ENCODE data around the gene MYOF.

The MYOF gene

GRCh38 chr10:93478873-93479272 lies 3.3 kb downstream of the MYOF start:
- WGBS (ENCODE audit: extremely low coverage, insufficient coverage, insufficient read length), result no CpG with 5 or more reads among the region's 6 CpGs
- Histone ChIP-seq H3K4me2 (ENCODE audit: low read length) (no peak overlapping the region), H3K4me1 (ENCODE audit: control insufficient read depth in 1 of 2, insufficient read depth in 2 of 2, low read length in 2 of 2) (peaks cover 5 to 6% of the 10 kb centered on the region in 2 experiments), H3K27me3 (ENCODE audit: insufficient read depth, low read length) (no peaks in the 10 kb centered on the region), H4K12ac (ENCODE audit: low read depth, low read length) (no peak overlapping the region), H2AFZ (ENCODE audit: insufficient read depth, low read length, poor library complexity) (no peak overlapping the region), H3K4ac (ENCODE audit: low read depth, low read length) (no peak overlapping the region), H3K9me3 (ENCODE audit: insufficient read depth, low read depth, low read length) (no peaks in the 10 kb centered on the region), H3K18ac (ENCODE audit: low read length) (no peak overlapping the region), H3K23ac (ENCODE audit: low read length) (no peak overlapping the region), H2BK5ac (ENCODE audit: low read depth, low read length, poor library complexity) (no peak overlapping the region), H3K4me3 (ENCODE audit: low read depth, low read length) (no peak overlapping the region), H3K79me1 (ENCODE audit: low read length) (peaks cover 12% of the 10 kb centered on the region), H3K14ac (ENCODE audit: low read length) (no peak overlapping the region), H4K8ac (ENCODE audit: low read depth, low read length) (no peak overlapping the region), H2BK12ac (ENCODE audit: low read length) (no peak overlapping the region), H4K91ac (ENCODE audit: low read depth, low read length) (no peak overlapping the region), H3K79me2 (ENCODE audit: control insufficient read depth, insufficient read depth, low read length, poor library complexity) (peaks cover 10% of the 10 kb centered on the region), H2AK5ac (ENCODE audit: low read length) (no peak overlapping the region), H3K27ac (ENCODE audit: low read depth, low read length) (no peak overlapping the region), H2BK120ac (ENCODE audit: insufficient read depth, low read length, poor library complexity) (no peak overlapping the region), H3K9ac (ENCODE audit: low read length) (no peak overlapping the region), H3K36me3 (ENCODE audit: control insufficient read depth in 1 of 2, insufficient read depth in 2 of 2, low read length in 2 of 2) (peaks cover 0 to 1% of the 10 kb centered on the region in 2 experiments)
- peak in 1 of 2 donors; percentile 33 for DNase-seq

- Histone ChIP-seq H3K4ac (ENCODE audit: low read depth, low read length) (no peak overlapping the region), H3K27me3 (ENCODE audit: insufficient read depth, low read length) (no peaks in the 10 kb centered on the region), H3K23ac (ENCODE audit: low read length) (no peak overlapping the region), H3K14ac (ENCODE audit: low read length) (no peak overlapping the region), H2BK120ac (ENCODE audit: insufficient read depth, low read length, poor library complexity) (no peak overlapping the region), H4K12ac (ENCODE audit: low read depth, low read length) (no peak overlapping the region), H3K79me1 (ENCODE audit: low read length) (peaks cover 9% of the 10 kb centered on the region), H2BK5ac (ENCODE audit: low read depth, low read length, poor library complexity) (no peak overlapping the region), H3K4me1 (ENCODE audit: control insufficient read depth in 1 of 2, insufficient read depth in 2 of 2, low read length in 2 of 2) (peaks cover 10 to 13% of the 10 kb centered on the region in 2 experiments), H3K9ac (ENCODE audit: low read length) (no peak overlapping the region), H2AK5ac (ENCODE audit: low read length) (no peak overlapping the region), H4K8ac (ENCODE audit: low read depth, low read length) (no peak overlapping the region), H3K4me3 (ENCODE audit: low read depth, low read length) (no peak overlapping the region), H3K27ac (ENCODE audit: low read depth, low read length) (no peak overlapping the region), H2BK12ac (ENCODE audit: low read length) (no peak overlapping the region), H2AFZ (ENCODE audit: insufficient read depth, low read length, poor library complexity) (no peak overlapping the region), H3K4me2 (ENCODE audit: low read length) (no peak overlapping the region), H3K36me3 (ENCODE audit: control insufficient read depth in 1 of 2, insufficient read depth in 2 of 2, low read length in 2 of 2) (peaks cover 0 to 1% of the 10 kb centered on the region in 2 experiments), H4K91ac (ENCODE audit: low read depth, low read length) (no peak overlapping the region), H3K79me2 (ENCODE audit: control insufficient read depth, insufficient read depth, low read length, poor library complexity) (peaks cover 13% of the 10 kb centered on the region), H3K9me3 (ENCODE audit: insufficient read depth, low read depth, low read length) (no peaks in the 10 kb centered on the region), H3K18ac (ENCODE audit: low read length) (no peak overlapping the region)
- DNase-seq, result peak in 1 of 2 donors; percentile 84
- WGBS (ENCODE audit: extremely low coverage, insufficient coverage, insufficient read length), result no CpG with 5 or more reads among the region's 2 CpGs
These were observed 5.4 kb downstream of the MYOF start for GRCh38 chr10:93476756-93477155.

- Histone ChIP-seq H3K14ac (ENCODE audit: low read length) (no peak overlapping the region), H4K8ac (ENCODE audit: low read depth, low read length) (no peak overlapping the region), H3K18ac (ENCODE audit: low read length) (no peak overlapping the region), H4K91ac (ENCODE audit: low read depth, low read length) (no peak overlapping the region), H3K9me3 (ENCODE audit: insufficient read depth, low read depth, low read length) (no peaks in the 10 kb centered on the region), H2AK5ac (ENCODE audit: low read length) (no peak overlapping the region), H4K12ac (ENCODE audit: low read depth, low read length) (no peak overlapping the region), H2BK5ac (ENCODE audit: low read depth, low read length, poor library complexity) (no peak overlapping the region), H3K23ac (ENCODE audit: low read length) (no peak overlapping the region), H3K9ac (ENCODE audit: low read length) (no peak overlapping the region), H3K79me2 (ENCODE audit: control insufficient read depth, insufficient read depth, low read length, poor library complexity) (peaks cover 9% of the 10 kb centered on the region), H3K36me3 (ENCODE audit: control insufficient read depth in 1 of 2, insufficient read depth in 2 of 2, low read length in 2 of 2) (peaks cover 0 to 1% of the 10 kb centered on the region in 2 experiments), H2BK120ac (ENCODE audit: insufficient read depth, low read length, poor library complexity) (no peak overlapping the region), H3K4me3 (ENCODE audit: low read depth, low read length) (no peak overlapping the region), H2BK12ac (ENCODE audit: low read length) (no peak overlapping the region), H3K27me3 (ENCODE audit: insufficient read depth, low read length) (no peaks in the 10 kb centered on the region), H3K27ac (ENCODE audit: low read depth, low read length) (peak overlapping the region; percentile 71), H2AFZ (ENCODE audit: insufficient read depth, low read length, poor library complexity) (no peak overlapping the region), H3K4me1 (ENCODE audit: control insufficient read depth in 1 of 2, insufficient read depth in 2 of 2, low read length in 2 of 2) (peaks cover 15 to 17% of the 10 kb centered on the region in 2 experiments), H3K79me1 (ENCODE audit: low read length) (peaks cover 9% of the 10 kb centered on the region), H3K4ac (ENCODE audit: low read depth, low read length) (no peak overlapping the region), H3K4me2 (ENCODE audit: low read length) (no peak overlapping the region)
- WGBS (ENCODE audit: extremely low coverage, insufficient coverage, insufficient read length), result no CpG with 5 or more reads among the region's 2 CpGs
- peak; percentile 67 to 81 for DNase-seq
These were observed 6.3 kb downstream of the MYOF start for GRCh38 chr10:93475871-93476270.

GRCh38 chr10:93475227-93475626 lies 6.9 kb downstream of the MYOF start:
- Histone ChIP-seq H3K79me2 (ENCODE audit: control insufficient read depth, insufficient read depth, low read length, poor library complexity) (peaks cover 9% of the 10 kb centered on the region), H2BK120ac (ENCODE audit: insufficient read depth, low read length, poor library complexity) (no peak overlapping the region)
- whole genome bisulfite sequencing (ENCODE audit: extremely low coverage, insufficient coverage, insufficient read length), result no CpG with 5 or more reads among the region's 2 CpGs

More at GRCh38 chr10:93475227-93475626, 6.9 kb downstream of the MYOF start:
- Histone ChIP-seq H4K8ac (ENCODE audit: low read depth, low read length) (no peak overlapping the region), H2AK5ac (ENCODE audit: low read length) (no peak overlapping the region), H4K12ac (ENCODE audit: low read depth, low read length) (no peak overlapping the region), H2BK5ac (ENCODE audit: low read depth, low read length, poor library complexity) (no peak overlapping the region), H2BK12ac (ENCODE audit: low read length) (peak overlapping the region; percentile 61), H3K79me1 (ENCODE audit: low read length) (peaks cover 10% of the 10 kb centered on the region), H3K4ac (ENCODE audit: low read depth, low read length) (peak overlapping the region; percentile 84), H3K14ac (ENCODE audit: low read length) (no peak overlapping the region), H3K9me3 (ENCODE audit: insufficient read depth, low read depth, low read length) (peaks cover 2% of the 10 kb centered on the region), H2AFZ (ENCODE audit: insufficient read depth, low read length, poor library complexity) (no peak overlapping the region), H3K36me3 (ENCODE audit: control insufficient read depth in 1 of 2, insufficient read depth in 2 of 2, low read length in 2 of 2) (peaks cover 0 to 1% of the 10 kb centered on the region in 2 experiments), H3K23ac (ENCODE audit: low read length) (no peak overlapping the region), H3K4me3 (ENCODE audit: low read depth, low read length) (no peak overlapping the region), H3K4me2 (ENCODE audit: low read length) (no peak overlapping the region), H3K18ac (ENCODE audit: low read length) (no peak overlapping the region), H3K27me3 (ENCODE audit: insufficient read depth, low read length) (no peaks in the 10 kb centered on the region), H3K9ac (ENCODE audit: low read length) (no peak overlapping the region), H4K91ac (ENCODE audit: low read depth, low read length) (no peak overlapping the region), H3K27ac (ENCODE audit: low read depth, low read length) (peak overlapping the region; percentile 71), H3K4me1 (ENCODE audit: control insufficient read depth in 1 of 2, insufficient read depth in 2 of 2, low read length in 2 of 2) (peaks cover 17 to 20% of the 10 kb centered on the region in 2 experiments)
- no peak for DNase-seq

Measured in trophoblast cell (in vitro differentiated cells and primary cell).